Activated CD8-positive, alpha-beta T cell treated with anti-CD3 and anti-CD28 coated beads for 36 hours (primary cell): Measurements from ENCODE around the gene HGS. TPM values are rescaled to one million over a fixed set of nuclear protein-coding genes. Genes with fewer than 3 reads are reported as not detected.

Experiments used
- ATAC-seq: fragments of 200-7000 bp; cut with Tn5 transposase; one replicate; pipeline ENCODE4 v1.10.0; 2021; ENCODE audit warnings: mild to moderate bottlenecking, moderate library complexity
- CTCF ChIA-PET: fragments of 350-600 bp; sonication (Branson Sonifier 250); formaldehyde crosslinking; loops from one replicate; lab custom pipeline; 2021; ENCODE audit warnings: antibody characterized with exemption; lab: Charles Lee
- POLR2A ChIA-PET: fragments of 350-600 bp; sonication (Branson Sonifier 250); formaldehyde crosslinking; loops from one replicate; lab custom pipeline; 2021; ENCODE audit warnings: antibody characterized with exemption; lab: Charles Lee
- DNase-seq: peaks from one replicate; pipeline ENCODE4 v3.0.0-alpha.2; 2020
- H3K27ac Mint-ChIP-seq: one replicate; pipeline ENCODE4 v1.8.0; 2021; ENCODE audit warnings: mild to moderate bottlenecking, mixed read lengths
- H3K27me3 Mint-ChIP-seq: one replicate; pipeline ENCODE4 v1.8.0; 2021; ENCODE audit warnings: mixed read lengths
- H3K36me3 Mint-ChIP-seq: one replicate; pipeline ENCODE4 v1.8.0; 2021; ENCODE audit warnings: low read depth, mixed read lengths
- H3K4me1 Mint-ChIP-seq: one replicate; pipeline ENCODE4 v1.8.0; 2021; ENCODE audit warnings: low read depth, mixed read lengths
- H3K4me3 Mint-ChIP-seq: one replicate; pipeline ENCODE4 v1.8.0; 2021; ENCODE audit warnings: mild to moderate bottlenecking, moderate library complexity, mixed read lengths
- H3K9me3 Mint-ChIP-seq: one replicate; pipeline ENCODE4 v1.8.0; 2021; ENCODE audit warnings: mixed read lengths
- intact Hi-C: fragments of 100-400 bp; cut with micrococcal nuclease; formaldehyde crosslinking; loops from one replicate; pipeline ENCODE4 v1.10.0; 2022
- total RNA-seq, 2 experiments: library from RNA; stranded (reverse); gene quantifications; one replicate each; pipeline ENCODE4 v1.2.3, GENCODE V29; 2021
- TF ChIP-seq, protein P1 (sequence below): fragments of 200-600 bp; IDR thresholded peaks from one replicate; pipeline ENCODE4 v1.8.0; 2022; ENCODE audit warnings: antibody characterized with exemption, mild to moderate bottlenecking

The HGS gene
- total RNA-seq, 2 experiments from 2014 or later: 98.9 to 113 TPM

DNA sequence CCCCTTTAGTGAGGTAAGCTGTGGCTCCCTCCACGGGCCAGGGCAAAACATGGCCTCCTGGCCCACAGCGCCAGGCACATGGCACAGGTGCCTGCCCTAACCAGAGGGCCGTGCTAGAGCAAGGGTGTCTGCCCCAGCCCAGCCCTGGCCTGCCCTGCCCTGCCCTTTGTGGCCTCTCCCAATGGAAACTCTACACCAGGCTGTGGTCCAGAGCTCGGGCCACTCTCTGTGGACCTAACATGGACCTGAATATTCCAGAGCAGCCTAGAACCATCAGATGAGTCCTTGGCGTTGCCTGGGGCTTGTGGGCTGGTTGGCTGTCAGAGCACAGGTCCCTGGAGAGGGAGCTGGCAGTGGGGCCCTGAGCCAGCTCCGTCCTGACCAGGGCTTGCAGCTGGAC lies 11.4 kb downstream of the HGS start:
- Mint-ChIP-seq H3K4me1 (no peaks in the 10 kb centered on the region), H3K27ac (no peak overlapping the region), H3K9me3 (no peaks in the 10 kb centered on the region), H3K36me3 (peaks cover 30% of the 10 kb centered on the region), H3K4me3 (no peak overlapping the region), H3K27me3 (no peaks in the 10 kb centered on the region)
- TF ChIP-seq, protein P1, sequence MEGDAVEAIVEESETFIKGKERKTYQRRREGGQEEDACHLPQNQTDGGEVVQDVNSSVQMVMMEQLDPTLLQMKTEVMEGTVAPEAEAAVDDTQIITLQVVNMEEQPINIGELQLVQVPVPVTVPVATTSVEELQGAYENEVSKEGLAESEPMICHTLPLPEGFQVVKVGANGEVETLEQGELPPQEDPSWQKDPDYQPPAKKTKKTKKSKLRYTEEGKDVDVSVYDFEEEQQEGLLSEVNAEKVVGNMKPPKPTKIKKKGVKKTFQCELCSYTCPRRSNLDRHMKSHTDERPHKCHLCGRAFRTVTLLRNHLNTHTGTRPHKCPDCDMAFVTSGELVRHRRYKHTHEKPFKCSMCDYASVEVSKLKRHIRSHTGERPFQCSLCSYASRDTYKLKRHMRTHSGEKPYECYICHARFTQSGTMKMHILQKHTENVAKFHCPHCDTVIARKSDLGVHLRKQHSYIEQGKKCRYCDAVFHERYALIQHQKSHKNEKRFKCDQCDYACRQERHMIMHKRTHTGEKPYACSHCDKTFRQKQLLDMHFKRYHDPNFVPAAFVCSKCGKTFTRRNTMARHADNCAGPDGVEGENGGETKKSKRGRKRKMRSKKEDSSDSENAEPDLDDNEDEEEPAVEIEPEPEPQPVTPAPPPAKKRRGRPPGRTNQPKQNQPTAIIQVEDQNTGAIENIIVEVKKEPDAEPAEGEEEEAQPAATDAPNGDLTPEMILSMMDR: no peak
- DNase-seq (no peak), ATAC-seq (no peak)
- POLR2A ChIA-PET: interaction anchor here (0.8 to 2.6 kb wide), 4 partner anchors 9 to 14 kb away, joined by 3 to 14 read pairs (median 4); no protein-coding TSS in a partner anchor
- intact Hi-C loops: loop anchor here (5.0 kb wide), 1 partner anchor 173 kb away; no protein-coding TSS in a partner anchor
- CTCF ChIA-PET: interaction anchor here (0.8 kb wide), 1 partner anchor 37 kb away, joined by 3 read pairs; no protein-coding TSS in a partner anchor

DNA sequence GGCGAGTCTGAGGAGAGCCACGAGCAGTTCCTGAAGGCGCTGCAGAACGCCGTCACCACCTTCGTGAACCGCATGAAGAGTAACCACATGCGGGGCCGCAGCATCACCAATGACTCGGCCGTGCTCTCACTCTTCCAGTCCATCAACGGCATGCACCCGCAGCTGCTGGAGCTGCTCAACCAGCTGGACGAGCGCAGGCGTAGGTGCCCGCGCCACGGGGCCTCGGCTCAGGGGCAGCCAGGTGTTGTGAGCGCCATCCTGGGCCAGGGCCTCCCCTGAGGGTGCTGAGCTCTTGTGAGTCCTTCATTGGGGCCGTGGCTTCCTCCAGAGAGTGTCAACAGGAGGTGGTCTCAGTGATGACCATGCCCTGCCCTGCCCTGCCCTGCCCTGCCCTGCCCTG lies 12.0 kb downstream of the HGS start:
- DNase-seq (no peak), ATAC-seq (no peak)
- ChIA-PET POLR2A (interaction anchor here (0.5 to 2.6 kb wide), 6 partner anchors 8 to 264 kb away, joined by 3 to 14 read pairs (median 3); partner anchors contain the start of genes ARL16 and HGS), CTCF (interaction anchor here (0.8 kb wide), 1 partner anchor 38 kb away, joined by 3 read pairs; no protein-coding TSS in a partner anchor)
- H3K36me3 Mint-ChIP-seq: peaks cover 33% of the 10 kb centered on the region
- peaks cover 3% of the 10 kb centered on the region for H3K4me1 Mint-ChIP-seq
- TF ChIP-seq, protein P1: no peak
- H3K9me3 Mint-ChIP-seq: no peaks in the 10 kb centered on the region
- H3K4me3 Mint-ChIP-seq: no peak overlapping the region
- intact Hi-C loops: loop anchor here (5.0 kb wide), 1 partner anchor 174 kb away; no protein-coding TSS in a partner anchor
- no peak overlapping the region for H3K27ac Mint-ChIP-seq
- no peaks in the 10 kb centered on the region for H3K27me3 Mint-ChIP-seq

DNA sequence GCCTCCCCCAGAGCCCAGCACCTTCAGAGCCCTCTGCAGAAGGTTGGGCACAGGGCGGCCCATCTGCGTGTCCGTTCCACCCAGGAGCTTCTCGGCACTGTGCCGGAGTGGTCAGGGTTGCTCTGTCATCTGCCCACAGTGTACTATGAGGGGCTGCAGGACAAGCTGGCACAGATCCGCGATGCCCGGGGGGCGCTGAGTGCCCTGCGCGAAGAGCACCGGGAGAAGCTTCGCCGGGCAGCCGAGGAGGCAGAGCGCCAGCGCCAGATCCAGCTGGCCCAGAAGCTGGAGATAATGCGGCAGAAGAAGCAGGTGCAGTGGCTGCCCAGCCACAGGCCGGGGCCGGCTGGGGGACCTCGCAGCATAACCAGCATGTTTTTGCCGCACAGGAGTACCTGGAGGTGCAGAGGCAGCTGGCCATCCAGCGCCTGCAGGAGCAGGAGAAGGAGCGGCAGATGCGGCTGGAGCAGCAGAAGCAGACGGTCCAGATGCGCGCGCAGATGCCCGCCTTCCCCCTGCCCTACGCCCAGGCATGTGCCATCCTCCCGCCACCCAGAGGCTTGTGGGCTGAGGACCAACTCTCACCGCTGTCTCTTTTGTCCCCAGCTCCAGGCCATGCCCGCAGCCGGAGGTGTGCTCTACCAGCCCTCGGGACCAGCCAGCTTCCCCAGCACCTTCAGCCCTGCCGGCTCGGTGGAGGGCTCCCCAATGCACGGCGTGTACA lies 12.6 kb downstream of the HGS start:
- POLR2A ChIA-PET: interaction anchor here (0.5 to 2.6 kb wide), 5 partner anchors 10 to 263 kb away, joined by 3 to 14 read pairs (median 3); partner anchors contain the start of genes ARL16 and HGS
- Mint-ChIP-seq H3K4me1 (peaks cover 8% of the 10 kb centered on the region), H3K4me3 (no peak overlapping the region), H3K27me3 (no peaks in the 10 kb centered on the region), H3K27ac (no peak overlapping the region), H3K9me3 (no peaks in the 10 kb centered on the region), H3K36me3 (peaks cover 34% of the 10 kb centered on the region)
- CTCF ChIA-PET: interaction anchor here (0.8 kb wide), 1 partner anchor 38 kb away, joined by 3 read pairs; no protein-coding TSS in a partner anchor
- intact Hi-C loops: loop anchor here (5.0 kb wide), 1 partner anchor 174 kb away; no protein-coding TSS in a partner anchor
- ATAC-seq (no peak), DNase-seq (no peak)
- TF ChIP-seq, protein P1: no peak

DNA sequence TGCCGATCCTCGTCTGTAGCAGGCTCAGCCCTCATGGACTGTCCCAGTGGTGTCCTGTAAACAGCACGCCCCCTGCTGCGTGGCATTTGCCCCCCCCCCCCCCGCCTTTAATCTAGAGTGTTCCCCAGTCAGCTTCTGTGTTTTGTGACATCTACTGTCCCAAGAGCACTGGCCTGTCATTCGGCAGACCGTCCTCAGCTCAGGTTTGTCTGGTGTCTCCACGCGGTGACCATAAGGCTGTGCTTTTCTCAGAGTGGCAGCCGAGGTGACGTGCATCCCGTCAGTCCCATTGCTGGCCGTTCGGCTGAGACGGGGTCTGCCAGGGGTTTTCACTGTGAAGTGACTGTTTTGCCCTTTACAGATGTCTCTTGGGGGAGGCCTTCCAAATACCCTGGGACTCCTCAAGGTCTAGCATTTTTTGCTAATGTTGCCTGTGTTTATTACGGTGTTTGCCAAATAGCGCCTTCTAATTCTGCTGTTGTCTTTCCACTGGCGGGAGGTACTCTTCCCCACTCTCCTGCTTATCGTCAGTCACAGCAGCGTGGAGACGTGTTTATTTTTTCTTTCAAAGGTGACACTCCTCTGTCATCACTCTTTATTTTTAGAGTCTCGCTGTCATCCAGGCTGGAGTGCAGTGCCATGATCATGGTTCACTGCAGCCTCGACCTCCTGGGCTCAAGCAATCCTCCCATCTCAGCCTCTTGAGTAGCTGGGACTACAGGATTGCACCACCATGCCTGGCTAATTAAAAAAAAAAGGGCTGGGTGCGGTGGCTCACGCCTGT lies 13.6 kb downstream of the HGS start:
- no peak for ATAC-seq
- Mint-ChIP-seq H3K4me3 (no peak overlapping the region), H3K27me3 (no peaks in the 10 kb centered on the region), H3K4me1 (peaks cover 11% of the 10 kb centered on the region), H3K9me3 (no peaks in the 10 kb centered on the region), H3K27ac (no peak overlapping the region), H3K36me3 (peaks cover 38% of the 10 kb centered on the region)
- TF ChIP-seq, protein P1: no peak
- ChIA-PET POLR2A (interaction anchor here (2.3 to 2.6 kb wide), 2 partner anchors 12 to 14 kb away, joined by 10 to 14 read pairs; partner anchors contain the start of genes ARL16 and HGS), CTCF (no interaction called here)
- intact Hi-C loops: loop anchor here (5.0 kb wide), 1 partner anchor 175 kb away; no protein-coding TSS in a partner anchor
- DNase-seq: no peak
